HepG2 (cell line): ENCODE results near the gene CPT1A. TPM values are rescaled to one million over a fixed set of nuclear protein-coding genes. Genes with fewer than 3 reads are reported as not detected.

ENCODE experiments used
- ATF4 ChIP-seq, 2 experiments: fragments of 450-650 bp in 1 of 2; sonication (generic) in 1 of 2; formaldehyde crosslinking; IDR thresholded peaks; 2 replicates each; pipeline versions ENCODE4 v1.5.0 to v1.8.0; 2020 to 2022; ENCODE audit warnings: mild to moderate bottlenecking in 1 of 2, missing genetic modification reagents in 1 of 2
- GMEB1 ChIP-seq: sonication (generic); formaldehyde crosslinking; IDR thresholded peaks from 2 replicates; pipeline ENCODE4 v1.5.1; 2020; ENCODE audit warnings: missing genetic modification reagents, mild to moderate bottlenecking, borderline replicate concordance
- HNF4A ChIP-seq: sonication (generic); formaldehyde crosslinking; IDR thresholded peaks from 2 replicates; pipeline ENCODE4 v1.4.0; 2020; ENCODE audit warnings: missing genetic modification reagents
- MBD4 ChIP-seq: IDR thresholded peaks from 2 replicates; pipeline ENCODE4 v1.6.1; 2012; ENCODE audit warnings: low read length, inconsistent platforms, borderline replicate concordance
- MYNN ChIP-seq: sonication (generic); formaldehyde crosslinking; IDR thresholded peaks from 2 replicates; pipeline ENCODE4 v1.4.0; 2020; ENCODE audit warnings: mild to moderate bottlenecking, low read depth, missing genetic modification reagents
- NR2C2 ChIP-seq: sonication (generic); formaldehyde crosslinking; IDR thresholded peaks from 2 replicates; pipeline ENCODE4 v1.4.0; 2020; ENCODE audit warnings: missing genetic modification reagents, mild to moderate bottlenecking, moderate library complexity, borderline replicate concordance
- RARA ChIP-seq: IDR thresholded peaks from 2 replicates; pipeline ENCODE4 v1.6.1; 2016; ENCODE audit warnings: missing genetic modification reagents, missing compliant biosample characterization
- SNAPC2 ChIP-seq: sonication (generic); formaldehyde crosslinking; IDR thresholded peaks from 2 replicates; pipeline ENCODE4 v1.8.1; 2022; ENCODE audit warnings: mild to moderate bottlenecking, missing genetic modification reagents
- SSRP1 ChIP-seq: IDR thresholded peaks from 2 replicates; pipeline ENCODE4 v1.6.1; 2016; ENCODE audit warnings: control low read depth
- TCF12 ChIP-seq, 2 experiments: fragments of 450-650 bp in 1 of 2; sonication (generic) in 1 of 2; formaldehyde crosslinking in 1 of 2; IDR thresholded peaks; 2 replicates each; pipeline versions ENCODE4 v1.6.1 to v1.8.0; 2017 to 2022; ENCODE audit warnings: antibody characterized with exemption in 1 of 2, mild to moderate bottlenecking in 1 of 2, missing genetic modification reagents in 1 of 2, moderate library complexity in 1 of 2
- THAP11 ChIP-seq: IDR thresholded peaks from 2 replicates; pipeline ENCODE4 v1.6.1; 2016; ENCODE audit warnings: missing biosample characterization, missing genetic modification reagents
- ZFY ChIP-seq: sonication (generic); formaldehyde crosslinking; IDR thresholded peaks from 2 replicates; pipeline ENCODE4 v1.4.0; 2020; ENCODE audit warnings: missing genetic modification reagents
- ZNF331 ChIP-seq: sonication (generic); formaldehyde crosslinking; IDR thresholded peaks from 2 replicates; pipeline ENCODE4 v1.4.0; 2020; ENCODE audit warnings: missing genetic modification reagents
- ZNF407 ChIP-seq: sonication (generic); formaldehyde crosslinking; IDR thresholded peaks from one replicate; pipeline ENCODE4 v1.5.1; 2020; ENCODE audit warnings: mild to moderate bottlenecking, missing genetic modification reagents; ENCODE audit errors: not compliant biosample characterization
- ZNF513 ChIP-seq: sonication (generic); formaldehyde crosslinking; conservative IDR thresholded peaks from 2 replicates; pipeline ENCODE4 v1.5.0; 2020; ENCODE audit warnings: missing genetic modification reagents
- ZNF720 ChIP-seq: sonication (generic); formaldehyde crosslinking; IDR thresholded peaks from 2 replicates; pipeline ENCODE4 v1.4.0; 2020; ENCODE audit warnings: missing genetic modification reagents
- polyA plus RNA-seq, 8 experiments: library from polyadenylated mRNA; depleted of rRNA in 3 of 8; stranded (reverse) in 7 of 8; unstranded in 1 of 8; fragments of >200 nt; fragmentation: Illumina TruSeq in 4 of 8; extraction: Trizol in 4 of 8; gene quantifications; 2 replicates each; pipeline versions ENCODE4 v1.2.1 to v1.2.3, GENCODE V29; 2011 to 2016; ENCODE audit warnings: low read depth in 4 of 8, missing spikeins in 1 of 8, mixed read lengths in 1 of 8; ENCODE audit not compliant: insufficient read depth in 1 of 8
- total RNA-seq, 5 experiments: library from RNA; depleted of rRNA; stranded (reverse); fragments of >200 nt; fragmentation: Illumina TruSeq; extraction: Trizol; gene quantifications; 2 replicates each; pipeline ENCODE4 v1.2.3, GENCODE V29; 2016; ENCODE audit warnings: low read depth in 1 of 5

CPT1A gene
- total and polyA plus RNA-seq, 2 of the 13 experiments (the other 11 are each of a cell fraction or from before 2014, with no cell fraction given), result 7.0 to 7.1 TPM

- no peak for TF ChIP-seq ZNF513 (CRISPR knock-in tag)
- peak; percentile 26 for TF ChIP-seq ZNF407 (CRISPR knock-in tag)
- peak; percentile 79 for TF ChIP-seq THAP11 (CRISPR knock-in tag)
- peak; percentile 37; the same call in 1 of the 2 replicates for TF ChIP-seq ZFY (CRISPR knock-in tag)
- TF ChIP-seq ATF4 (CRISPR knock-in tag; IDR thresholded peaks at IDR 0.05), result peak in 1 of 2 experiments; percentile 84; a peak in 2 of 4 replicates
- peak; percentile 98 for TF ChIP-seq RARA (CRISPR knock-in tag)
- TF ChIP-seq TCF12 (IDR thresholded peaks at IDR 0.05), result no peak
- TF ChIP-seq TCF12 (CRISPR knock-in tag; IDR thresholded peaks at IDR 0.05), result peak; percentile 92
- TF ChIP-seq SNAPC2 (CRISPR knock-in tag), result peak; percentile 90
- TF ChIP-seq MYNN (CRISPR knock-in tag), result no peak
- peak; percentile 68; the same call in 1 of the 2 replicates for TF ChIP-seq SSRP1 (CRISPR knock-in tag)
- TF ChIP-seq GMEB1, result peak; percentile 74; the same call in 1 of the 2 replicates
- TF ChIP-seq NR2C2 (CRISPR knock-in tag), result peak; percentile 87
- peak; percentile 99 for TF ChIP-seq HNF4A (CRISPR knock-in tag)
- peak; percentile 51; the same call in 1 of the 2 replicates for TF ChIP-seq MBD4
- TF ChIP-seq ZNF720 (CRISPR knock-in tag), result no peak
- peak; percentile 96 for TF ChIP-seq ZNF331 (CRISPR knock-in tag)
Observed at GRCh38 chr11:68845351-68846002, 3.8 kb upstream of the CPT1A start (continued).
